ENCODE measurements around the gene TMCO4. TPM values are rescaled to one million over a fixed set of nuclear protein-coding genes. Genes with fewer than 3 reads are reported as not detected.

The TMCO4 gene
- total and polyA plus RNA-seq, 8 donors, result 15.7 to 22.1 (median 18.9) TPM

DNA sequence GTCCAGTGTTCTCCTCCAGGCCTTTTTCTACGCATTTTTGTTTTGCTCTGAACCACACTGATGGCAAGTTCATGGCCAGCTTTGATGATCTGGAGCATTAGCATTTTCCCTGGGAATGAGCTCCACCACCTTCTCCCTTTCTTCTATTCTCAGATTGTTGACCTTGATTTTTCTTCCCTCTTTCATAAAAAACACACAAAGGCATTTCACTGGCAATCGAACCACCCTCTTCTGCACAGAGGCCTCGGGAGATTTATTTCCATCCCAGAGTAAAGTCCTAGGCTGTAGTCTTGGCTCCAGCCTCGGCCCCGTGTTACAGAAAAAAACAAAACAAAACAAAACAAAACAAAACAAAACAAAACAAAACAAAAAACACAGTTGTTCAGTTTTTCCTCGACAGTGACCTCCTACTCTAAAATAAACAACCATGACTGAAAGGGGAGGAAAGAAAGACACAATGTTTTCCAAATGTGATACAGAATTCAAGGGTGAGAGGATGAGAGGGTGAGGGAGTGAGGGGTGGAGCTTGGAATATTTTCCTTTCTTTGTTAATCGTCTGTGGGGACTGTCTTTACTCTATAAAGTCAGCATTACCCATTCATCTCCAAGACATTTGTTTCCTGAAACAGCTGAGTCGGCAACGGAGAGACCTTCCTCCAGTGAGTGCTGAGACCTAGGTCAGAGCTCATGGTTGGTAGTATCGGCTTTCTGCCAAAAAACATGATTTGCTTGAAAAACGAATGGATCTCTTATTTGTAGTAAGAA lies 45.2 kb upstream of the TMCO4 start:
- H3K27me3 ChIP-seq, result peaks cover 0 to 21% of the 10 kb centered on the region in 2 donors
- intact Hi-C loops (cut with DNase I), result no loop called here
- ATAC-seq (no peak), DNase-seq (peak in 1 of 4 donors; percentile 5)
- H3K4me1 ChIP-seq, result no peaks in the 10 kb centered on the region
- H3K36me3 ChIP-seq, result no peaks in the 10 kb centered on the region
- TF ChIP-seq, protein P1, sequence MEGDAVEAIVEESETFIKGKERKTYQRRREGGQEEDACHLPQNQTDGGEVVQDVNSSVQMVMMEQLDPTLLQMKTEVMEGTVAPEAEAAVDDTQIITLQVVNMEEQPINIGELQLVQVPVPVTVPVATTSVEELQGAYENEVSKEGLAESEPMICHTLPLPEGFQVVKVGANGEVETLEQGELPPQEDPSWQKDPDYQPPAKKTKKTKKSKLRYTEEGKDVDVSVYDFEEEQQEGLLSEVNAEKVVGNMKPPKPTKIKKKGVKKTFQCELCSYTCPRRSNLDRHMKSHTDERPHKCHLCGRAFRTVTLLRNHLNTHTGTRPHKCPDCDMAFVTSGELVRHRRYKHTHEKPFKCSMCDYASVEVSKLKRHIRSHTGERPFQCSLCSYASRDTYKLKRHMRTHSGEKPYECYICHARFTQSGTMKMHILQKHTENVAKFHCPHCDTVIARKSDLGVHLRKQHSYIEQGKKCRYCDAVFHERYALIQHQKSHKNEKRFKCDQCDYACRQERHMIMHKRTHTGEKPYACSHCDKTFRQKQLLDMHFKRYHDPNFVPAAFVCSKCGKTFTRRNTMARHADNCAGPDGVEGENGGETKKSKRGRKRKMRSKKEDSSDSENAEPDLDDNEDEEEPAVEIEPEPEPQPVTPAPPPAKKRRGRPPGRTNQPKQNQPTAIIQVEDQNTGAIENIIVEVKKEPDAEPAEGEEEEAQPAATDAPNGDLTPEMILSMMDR (IDR thresholded peaks at IDR 0.05), result no peak
- H3K9me3 ChIP-seq, result no peaks in the 10 kb centered on the region
- no peak overlapping the region for H3K4me3 ChIP-seq
- H3K27ac ChIP-seq, result no peak overlapping the region

GRCh38 chr1:19840228-19840627 lies 40.5 kb upstream of the TMCO4 start:
- Histone ChIP-seq H3K9me3 (no peaks in the 10 kb centered on the region), H3K4me3 (no peak overlapping the region), H3K36me3 (no peaks in the 10 kb centered on the region), H3K27me3 (peaks cover 0 to 3% of the 10 kb centered on the region in 2 donors), H3K4me1 (no peaks in the 10 kb centered on the region), H3K27ac (no peak overlapping the region)
- TF ChIP-seq, protein P1 (IDR thresholded peaks at IDR 0.05), result no peak
- DNase-seq (no peak), ATAC-seq (no peak)
- intact Hi-C loops (cut with DNase I), result no loop called here

GRCh38 chr1:19837866-19838265 lies 38.1 kb upstream of the TMCO4 start:
- intact Hi-C loops (cut with DNase I), result no loop called here
- H3K4me1 ChIP-seq, result no peaks in the 10 kb centered on the region
- H3K4me3 ChIP-seq, result no peak overlapping the region
- H3K36me3 ChIP-seq, result no peaks in the 10 kb centered on the region
- no peaks in the 10 kb centered on the region for H3K9me3 ChIP-seq
- H3K27me3 ChIP-seq, result peaks cover 0 to 4% of the 10 kb centered on the region in 2 donors
- ATAC-seq (no peak), DNase-seq (no peak)
- no peak overlapping the region for H3K27ac ChIP-seq
- TF ChIP-seq, protein P1 (IDR thresholded peaks at IDR 0.05), result no peak

DNA sequence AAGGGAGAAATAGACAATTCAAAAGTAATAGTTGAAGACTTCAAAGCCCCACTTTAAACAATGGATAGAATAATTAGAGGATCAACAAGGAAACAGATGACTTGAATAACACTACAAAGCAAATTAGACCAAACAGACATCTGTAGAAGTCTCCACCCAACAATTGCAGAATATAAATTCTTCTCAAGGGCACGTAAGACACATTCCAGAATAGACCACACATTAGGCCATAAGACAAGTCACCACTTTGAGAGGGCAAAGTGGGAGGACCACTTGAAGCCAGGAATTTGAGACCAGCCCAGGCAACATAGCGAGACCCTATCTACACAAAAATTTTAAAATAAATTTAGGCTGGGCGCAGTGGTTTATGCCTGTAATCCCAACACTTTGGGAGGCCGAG lies 35.9 kb upstream of the TMCO4 start:
- no peaks in the 10 kb centered on the region for H3K36me3 ChIP-seq
- intact Hi-C loops (cut with DNase I), result no loop called here
- ATAC-seq (no peak), DNase-seq (no peak)
- H3K27ac ChIP-seq, result no peak overlapping the region
- TF ChIP-seq, protein P1 (IDR thresholded peaks at IDR 0.05), result no peak
- H3K4me3 ChIP-seq, result no peak overlapping the region
- no peaks in the 10 kb centered on the region for H3K9me3 ChIP-seq
- no peaks in the 10 kb centered on the region for H3K4me1 ChIP-seq
- peaks cover 0 to 15% of the 10 kb centered on the region in 2 donors for H3K27me3 ChIP-seq

GRCh38 chr1:19831441-19831840 lies 31.7 kb upstream of the TMCO4 start:
- Histone ChIP-seq H3K36me3 (no peaks in the 10 kb centered on the region), H3K27ac (no peak overlapping the region), H3K27me3 (peaks cover 0 to 25% of the 10 kb centered on the region in 2 donors), H3K4me1 (no peaks in the 10 kb centered on the region), H3K4me3 (no peak overlapping the region), H3K9me3 (no peaks in the 10 kb centered on the region)
- DNase-seq (no peak), ATAC-seq (no peak)
- intact Hi-C loops (cut with DNase I), result no loop called here
- TF ChIP-seq, protein P1 (IDR thresholded peaks at IDR 0.05), result no peak

Measured in left lung (tissue), 10 donors.